HepG2 (cell line): ENCODE results near the gene MTFP1. TPM values are rescaled to one million over a fixed set of nuclear protein-coding genes. Genes with fewer than 3 reads are reported as not detected.

Experiments
- ATAD3A ChIP-seq: sonication (generic); formaldehyde crosslinking; IDR thresholded peaks from 2 replicates; pipeline ENCODE4 v1.4.0; 2020; ENCODE audit warnings: missing genetic modification reagents
- CBX1 ChIP-seq: IDR thresholded peaks from one replicate; pipeline ENCODE4 v1.6.1; 2016; ENCODE audit warnings: antibody characterized with exemption, low read depth
- JDP2 ChIP-seq: sonication (generic); formaldehyde crosslinking; IDR thresholded peaks from 2 replicates; pipeline ENCODE4 v1.8.1; 2022; ENCODE audit warnings: missing genetic modification reagents, borderline replicate concordance
- KMT2A ChIP-seq: sonication (generic); formaldehyde crosslinking; IDR thresholded peaks from 2 replicates; pipeline ENCODE4 v1.4.0; 2020; ENCODE audit warnings: missing genetic modification reagents
- MED1 ChIP-seq: sonication (generic); formaldehyde crosslinking; IDR thresholded peaks from 2 replicates; pipeline ENCODE4 v1.4.0; 2020; ENCODE audit warnings: missing genetic modification reagents
- MTF2 ChIP-seq: sonication (generic); formaldehyde crosslinking; IDR thresholded peaks from 2 replicates; pipeline ENCODE4 v1.5.0; 2020; ENCODE audit warnings: missing genetic modification reagents, borderline replicate concordance
- NAIF1 ChIP-seq: sonication (generic); formaldehyde crosslinking; IDR thresholded peaks from 2 replicates; pipeline ENCODE4 v1.5.0; 2020; ENCODE audit warnings: mild to moderate bottlenecking, missing genetic modification reagents, borderline replicate concordance
- NCOA5 ChIP-seq: sonication (generic); formaldehyde crosslinking; IDR thresholded peaks from 2 replicates; pipeline ENCODE4 v1.4.0; 2020; ENCODE audit warnings: missing genetic modification reagents
- RFXAP ChIP-seq: sonication (generic); formaldehyde crosslinking; IDR thresholded peaks from 2 replicates; pipeline ENCODE4 v1.4.0; 2020; ENCODE audit warnings: missing genetic modification reagents, borderline replicate concordance
- SYNCRIP ChIP-seq: fragments of 200-400 bp; formaldehyde crosslinking; IDR thresholded peaks from 2 replicates; pipeline ENCODE4 v1.6.1; 2018; ENCODE audit warnings: mild to moderate bottlenecking, low read depth, low read length; ENCODE audit not compliant: insufficient read depth
- ZBTB21 ChIP-seq: sonication (generic); formaldehyde crosslinking; IDR thresholded peaks from 2 replicates; pipeline ENCODE4 v1.4.0; 2020; ENCODE audit warnings: missing genetic modification reagents
- ZNF207 ChIP-seq: fragments of 450-650 bp; IDR thresholded peaks from 2 replicates; pipeline ENCODE4 v1.6.1; 2016; ENCODE audit warnings: antibody characterized with exemption, borderline replicate concordance
- ZNF251 ChIP-seq: sonication (generic); formaldehyde crosslinking; IDR thresholded peaks from 2 replicates; pipeline ENCODE4 v1.9.0; 2021; ENCODE audit warnings: mild to moderate bottlenecking, missing genetic modification reagents
- ZNF282 ChIP-seq: fragments of 450-650 bp; IDR thresholded peaks from 2 replicates; pipeline ENCODE4 v1.6.1; 2018; ENCODE audit not compliant: partially characterized antibody
- ZNF556 ChIP-seq: sonication (generic); formaldehyde crosslinking; IDR thresholded peaks from 2 replicates; pipeline ENCODE4 v1.4.0; 2020; ENCODE audit warnings: mild to moderate bottlenecking, missing genetic modification reagents, borderline replicate concordance
- ZNF562 ChIP-seq: sonication (generic); formaldehyde crosslinking; IDR thresholded peaks from 2 replicates; pipeline ENCODE4 v1.8.0; 2022; ENCODE audit warnings: missing genetic modification reagents, borderline replicate concordance
- ZNF563 ChIP-seq: sonication (generic); formaldehyde crosslinking; IDR thresholded peaks from 2 replicates; pipeline ENCODE4 v1.8.0; 2022; ENCODE audit warnings: mild to moderate bottlenecking, moderate library complexity, missing genetic modification reagents
- ZNF616 ChIP-seq: sonication (generic); formaldehyde crosslinking; IDR thresholded peaks from 2 replicates; pipeline ENCODE4 v1.5.0; 2020; ENCODE audit warnings: low read depth, mild to moderate bottlenecking, missing genetic modification reagents
- ZNF660 ChIP-seq: sonication (generic); formaldehyde crosslinking; IDR thresholded peaks from 2 replicates; pipeline ENCODE4 v1.5.1; 2020; ENCODE audit warnings: mild to moderate bottlenecking, low read depth, missing genetic modification reagents, borderline replicate concordance
- ZNF703 ChIP-seq: sonication (generic); formaldehyde crosslinking; IDR thresholded peaks from 2 replicates; pipeline ENCODE4 v1.5.1; 2020; ENCODE audit warnings: missing genetic modification reagents, mild to moderate bottlenecking, moderate library complexity, borderline replicate concordance
- ZNF777 ChIP-seq: sonication (generic); formaldehyde crosslinking; IDR thresholded peaks from 2 replicates; pipeline ENCODE4 v1.4.0; 2020; ENCODE audit warnings: missing genetic modification reagents
- polyA plus RNA-seq, 8 experiments: library from polyadenylated mRNA; depleted of rRNA in 3 of 8; stranded (reverse) in 7 of 8; unstranded in 1 of 8; fragments of >200 nt; fragmentation: Illumina TruSeq in 4 of 8; extraction: Trizol in 4 of 8; gene quantifications; 2 replicates each; pipeline versions ENCODE4 v1.2.1 to v1.2.3, GENCODE V29; 2011 to 2016; ENCODE audit warnings: low read depth in 4 of 8, missing spikeins in 1 of 8, mixed read lengths in 1 of 8; ENCODE audit not compliant: insufficient read depth in 1 of 8
- total RNA-seq, 5 experiments: library from RNA; depleted of rRNA; stranded (reverse); fragments of >200 nt; fragmentation: Illumina TruSeq; extraction: Trizol; gene quantifications; 2 replicates each; pipeline ENCODE4 v1.2.3, GENCODE V29; 2016; ENCODE audit warnings: low read depth in 1 of 5
- TF ChIP-seq, protein P1 (sequence below): sonication (generic); formaldehyde crosslinking; IDR thresholded peaks from 2 replicates; pipeline ENCODE4 v1.9.0; 2022; ENCODE audit warnings: low read depth, missing genetic modification reagents
- TF ChIP-seq, protein P2 (sequence below): sonication (generic); formaldehyde crosslinking; IDR thresholded peaks from 2 replicates; pipeline ENCODE4 v1.4.0; 2020; ENCODE audit warnings: missing genetic modification reagents
- TF ChIP-seq, protein P3 (sequence below): sonication (generic); formaldehyde crosslinking; IDR thresholded peaks from 2 replicates; pipeline ENCODE4 v1.5.0; 2020; ENCODE audit warnings: missing genetic modification reagents
- TF ChIP-seq, protein P4 (sequence below): sonication (generic); formaldehyde crosslinking; IDR thresholded peaks from 2 replicates; pipeline ENCODE4 v1.5.1; 2020; ENCODE audit warnings: missing genetic modification reagents, mild to moderate bottlenecking, borderline replicate concordance

The MTFP1 gene
- total and polyA plus RNA-seq, 2 of the 13 experiments (the other 11 are each of a cell fraction or from before 2014, with no cell fraction given): 29.5 to 45.6 TPM

DNA sequence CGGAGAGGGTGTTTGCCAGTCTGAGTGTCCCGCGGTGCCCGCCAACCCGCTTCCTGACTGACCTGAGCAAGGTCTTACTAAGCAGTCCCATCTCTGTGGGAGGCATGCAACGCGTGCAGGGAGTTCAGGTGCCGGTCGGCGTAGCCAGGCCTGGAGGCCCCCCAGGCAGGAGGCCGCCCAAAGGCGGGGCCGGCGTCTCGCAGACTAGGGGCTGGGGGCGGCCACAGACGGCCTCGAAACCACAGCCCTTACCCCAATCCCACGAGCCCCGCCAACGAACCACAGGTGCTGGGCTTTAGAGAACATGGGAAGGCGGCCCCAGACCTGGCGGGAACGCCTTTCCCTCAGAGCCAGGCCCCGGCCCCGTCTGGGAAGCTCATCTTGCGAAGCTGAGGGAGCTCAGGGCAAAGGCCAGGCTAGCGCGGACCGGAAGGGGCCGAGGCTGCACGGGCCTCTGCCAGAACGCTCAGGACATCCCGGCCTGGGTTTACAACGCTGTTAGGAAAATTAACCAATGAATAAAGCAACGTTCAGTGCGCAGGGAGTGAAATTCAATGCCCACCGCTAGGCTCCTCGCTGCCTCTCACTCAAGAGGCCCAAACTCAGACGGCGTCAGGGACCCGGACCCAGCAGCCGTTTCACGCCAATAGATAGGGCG is 2.1 kb upstream of the MTFP1 start (continued):
- 0 out of 2 replicates have a peak, but pooled peaks have one; percentile 21 for TF ChIP-seq ZNF251 (CRISPR knock-in tag)
- TF ChIP-seq, protein P1, sequence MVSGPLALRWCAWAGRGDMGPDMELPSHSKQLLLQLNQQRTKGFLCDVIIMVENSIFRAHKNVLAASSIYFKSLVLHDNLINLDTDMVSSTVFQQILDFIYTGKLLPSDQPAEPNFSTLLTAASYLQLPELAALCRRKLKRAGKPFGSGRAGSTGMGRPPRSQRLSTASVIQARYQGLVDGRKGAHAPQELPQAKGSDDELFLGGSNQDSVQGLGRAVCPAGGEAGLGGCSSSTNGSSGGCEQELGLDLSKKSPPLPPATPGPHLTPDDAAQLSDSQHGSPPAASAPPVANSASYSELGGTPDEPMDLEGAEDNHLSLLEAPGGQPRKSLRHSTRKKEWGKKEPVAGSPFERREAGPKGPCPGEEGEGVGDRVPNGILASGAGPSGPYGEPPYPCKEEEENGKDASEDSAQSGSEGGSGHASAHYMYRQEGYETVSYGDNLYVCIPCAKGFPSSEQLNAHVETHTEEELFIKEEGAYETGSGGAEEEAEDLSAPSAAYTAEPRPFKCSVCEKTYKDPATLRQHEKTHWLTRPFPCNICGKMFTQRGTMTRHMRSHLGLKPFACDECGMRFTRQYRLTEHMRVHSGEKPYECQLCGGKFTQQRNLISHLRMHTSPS (CRISPR knock-in tag): peak; percentile 20; the same call in 1 of the 2 replicates
- peak; percentile 88 for TF ChIP-seq ZNF556 (CRISPR knock-in tag)
- no peak; the same call in 1 of the 2 replicates for TF ChIP-seq KMT2A (CRISPR knock-in tag)
- TF ChIP-seq ZNF562 (CRISPR knock-in tag): no peak
- TF ChIP-seq ZNF282: no peak
- TF ChIP-seq, protein P2, sequence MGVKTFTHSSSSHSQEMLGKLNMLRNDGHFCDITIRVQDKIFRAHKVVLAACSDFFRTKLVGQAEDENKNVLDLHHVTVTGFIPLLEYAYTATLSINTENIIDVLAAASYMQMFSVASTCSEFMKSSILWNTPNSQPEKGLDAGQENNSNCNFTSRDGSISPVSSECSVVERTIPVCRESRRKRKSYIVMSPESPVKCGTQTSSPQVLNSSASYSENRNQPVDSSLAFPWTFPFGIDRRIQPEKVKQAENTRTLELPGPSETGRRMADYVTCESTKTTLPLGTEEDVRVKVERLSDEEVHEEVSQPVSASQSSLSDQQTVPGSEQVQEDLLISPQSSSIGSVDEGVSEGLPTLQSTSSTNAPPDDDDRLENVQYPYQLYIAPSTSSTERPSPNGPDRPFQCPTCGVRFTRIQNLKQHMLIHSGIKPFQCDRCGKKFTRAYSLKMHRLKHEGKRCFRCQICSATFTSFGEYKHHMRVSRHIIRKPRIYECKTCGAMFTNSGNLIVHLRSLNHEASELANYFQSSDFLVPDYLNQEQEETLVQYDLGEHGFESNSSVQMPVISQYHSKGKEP (CRISPR knock-in tag): no peak; the same call in 1 of the 2 replicates
- TF ChIP-seq ZNF660 (CRISPR knock-in tag): 0 out of 2 replicates have a peak, but pooled peaks have one; percentile 82
- 0 out of 2 replicates have a peak, but pooled peaks have one; percentile 4 for TF ChIP-seq MED1 (CRISPR knock-in tag)
- TF ChIP-seq JDP2 (CRISPR knock-in tag): no peak
- TF ChIP-seq ZBTB21 (CRISPR knock-in tag): no peak
- TF ChIP-seq RFXAP (CRISPR knock-in tag): 0 out of 2 replicates have a peak, but pooled peaks have one; percentile 39
- 0 out of 2 replicates have a peak, but pooled peaks have one; percentile 80 for TF ChIP-seq MTF2 (CRISPR knock-in tag)
- no peak for TF ChIP-seq ZNF703
- no peak for TF ChIP-seq SYNCRIP
- peak; percentile 94 for TF ChIP-seq NAIF1 (CRISPR knock-in tag)
- TF ChIP-seq CBX1: peak; percentile 37
- TF ChIP-seq NCOA5: peak; percentile 84; the same call in 1 of the 2 replicates
- peak; percentile 58 for TF ChIP-seq ZNF563 (CRISPR knock-in tag)
- TF ChIP-seq ZNF616 (CRISPR knock-in tag): peak; percentile 31; the same call in 1 of the 2 replicates
- TF ChIP-seq ATAD3A (CRISPR knock-in tag): no peak
- no peak for TF ChIP-seq ZNF207
- TF ChIP-seq ZNF777 (CRISPR knock-in tag): peak; percentile 81
- TF ChIP-seq, protein P3, sequence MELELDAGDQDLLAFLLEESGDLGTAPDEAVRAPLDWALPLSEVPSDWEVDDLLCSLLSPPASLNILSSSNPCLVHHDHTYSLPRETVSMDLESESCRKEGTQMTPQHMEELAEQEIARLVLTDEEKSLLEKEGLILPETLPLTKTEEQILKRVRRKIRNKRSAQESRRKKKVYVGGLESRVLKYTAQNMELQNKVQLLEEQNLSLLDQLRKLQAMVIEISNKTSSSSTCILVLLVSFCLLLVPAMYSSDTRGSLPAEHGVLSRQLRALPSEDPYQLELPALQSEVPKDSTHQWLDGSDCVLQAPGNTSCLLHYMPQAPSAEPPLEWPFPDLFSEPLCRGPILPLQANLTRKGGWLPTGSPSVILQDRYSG (CRISPR knock-in tag): peak; percentile 86
- TF ChIP-seq, protein P4, sequence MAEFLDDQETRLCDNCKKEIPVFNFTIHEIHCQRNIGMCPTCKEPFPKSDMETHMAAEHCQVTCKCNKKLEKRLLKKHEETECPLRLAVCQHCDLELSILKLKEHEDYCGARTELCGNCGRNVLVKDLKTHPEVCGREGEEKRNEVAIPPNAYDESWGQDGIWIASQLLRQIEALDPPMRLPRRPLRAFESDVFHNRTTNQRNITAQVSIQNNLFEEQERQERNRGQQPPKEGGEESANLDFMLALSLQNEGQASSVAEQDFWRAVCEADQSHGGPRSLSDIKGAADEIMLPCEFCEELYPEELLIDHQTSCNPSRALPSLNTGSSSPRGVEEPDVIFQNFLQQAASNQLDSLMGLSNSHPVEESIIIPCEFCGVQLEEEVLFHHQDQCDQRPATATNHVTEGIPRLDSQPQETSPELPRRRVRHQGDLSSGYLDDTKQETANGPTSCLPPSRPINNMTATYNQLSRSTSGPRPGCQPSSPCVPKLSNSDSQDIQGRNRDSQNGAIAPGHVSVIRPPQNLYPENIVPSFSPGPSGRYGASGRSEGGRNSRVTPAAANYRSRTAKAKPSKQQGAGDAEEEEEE (CRISPR knock-in tag): peak; percentile 88; the same call in 1 of the 2 replicates
